ENCODE data around the gene FKBP2.

Gene FKBP2

DNA sequence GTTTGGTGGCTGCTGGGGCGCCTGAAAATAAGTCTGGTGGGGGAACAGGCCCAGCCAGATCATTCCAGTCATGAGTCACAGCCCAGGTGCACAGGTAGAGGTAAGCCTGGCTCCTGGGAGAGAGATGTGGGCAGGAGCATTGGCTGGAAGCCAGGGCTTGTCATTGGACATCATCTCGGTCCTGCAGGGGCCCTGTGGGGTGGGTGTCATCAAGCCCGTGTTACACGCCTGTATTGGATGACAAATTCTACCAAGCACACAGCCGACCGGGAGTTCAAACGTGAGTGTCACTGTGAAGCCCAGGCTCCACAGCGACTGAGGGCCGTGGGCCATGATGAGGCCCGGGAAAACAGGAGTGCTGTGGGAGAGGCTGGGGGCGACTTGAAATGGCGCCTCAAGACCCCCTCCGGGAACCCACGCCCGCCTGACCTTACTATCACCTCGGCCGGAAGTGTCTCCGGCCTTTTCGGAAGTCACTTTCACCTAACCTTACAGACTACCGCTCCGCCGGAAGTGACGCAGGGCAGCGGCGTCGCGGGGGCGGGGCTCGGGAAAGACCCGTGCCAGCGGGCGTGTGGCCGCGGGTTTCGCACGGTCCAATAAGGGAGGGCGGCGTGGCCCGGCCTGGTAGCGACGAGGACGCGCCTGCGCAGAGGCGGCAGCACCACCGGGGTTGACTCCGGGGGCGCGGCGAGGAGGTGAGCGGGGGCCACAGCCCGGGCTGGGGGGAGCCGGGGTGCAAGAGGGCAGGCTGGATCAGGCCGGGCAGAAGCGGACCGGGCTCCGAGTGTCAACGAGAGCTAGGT lies at the start of gene FKBP2:
Gene FKBP2 (plus strand): TSS at position 661 of the 806 bp plus-strand sequence. CDS start 1,293 bp downstream, outside the sequence.
- H3K4me3 ChIP-seq (ENCODE audit: low read depth, low read length), result peak within 1 kb of the TSS; percentile 69
- TF ChIP-seq, protein P1, sequence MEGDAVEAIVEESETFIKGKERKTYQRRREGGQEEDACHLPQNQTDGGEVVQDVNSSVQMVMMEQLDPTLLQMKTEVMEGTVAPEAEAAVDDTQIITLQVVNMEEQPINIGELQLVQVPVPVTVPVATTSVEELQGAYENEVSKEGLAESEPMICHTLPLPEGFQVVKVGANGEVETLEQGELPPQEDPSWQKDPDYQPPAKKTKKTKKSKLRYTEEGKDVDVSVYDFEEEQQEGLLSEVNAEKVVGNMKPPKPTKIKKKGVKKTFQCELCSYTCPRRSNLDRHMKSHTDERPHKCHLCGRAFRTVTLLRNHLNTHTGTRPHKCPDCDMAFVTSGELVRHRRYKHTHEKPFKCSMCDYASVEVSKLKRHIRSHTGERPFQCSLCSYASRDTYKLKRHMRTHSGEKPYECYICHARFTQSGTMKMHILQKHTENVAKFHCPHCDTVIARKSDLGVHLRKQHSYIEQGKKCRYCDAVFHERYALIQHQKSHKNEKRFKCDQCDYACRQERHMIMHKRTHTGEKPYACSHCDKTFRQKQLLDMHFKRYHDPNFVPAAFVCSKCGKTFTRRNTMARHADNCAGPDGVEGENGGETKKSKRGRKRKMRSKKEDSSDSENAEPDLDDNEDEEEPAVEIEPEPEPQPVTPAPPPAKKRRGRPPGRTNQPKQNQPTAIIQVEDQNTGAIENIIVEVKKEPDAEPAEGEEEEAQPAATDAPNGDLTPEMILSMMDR (IDR thresholded peaks at IDR 0.05; ENCODE audit: borderline replicate concordance, insufficient read depth, low read depth, low read length), result no peak

DNA sequence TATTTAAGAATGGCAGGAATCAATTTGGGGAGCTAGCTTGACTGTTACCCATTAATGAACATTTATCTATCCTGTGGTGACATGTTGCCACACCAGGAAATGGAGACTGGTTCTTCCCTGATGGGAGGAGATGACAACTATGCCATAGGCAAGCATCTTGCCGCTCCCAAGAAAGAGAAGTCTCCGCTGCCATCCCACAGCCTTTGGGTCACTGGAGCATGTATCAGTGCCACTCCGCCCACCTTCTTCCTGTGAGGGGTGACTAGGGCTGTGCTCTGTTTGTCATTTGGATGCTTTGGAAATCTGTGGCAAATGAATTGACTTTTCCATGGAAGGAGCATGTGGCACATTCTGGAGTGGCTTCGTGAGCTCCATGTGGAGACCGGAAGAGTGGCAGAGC lies 48.5 kb upstream of the FKBP2 start:
- TF ChIP-seq, protein P1 (IDR thresholded peaks at IDR 0.05; ENCODE audit: borderline replicate concordance, insufficient read depth, low read depth, low read length), result no peak
- no peak overlapping the region for H3K4me3 ChIP-seq (ENCODE audit: low read depth, low read length)

DNA sequence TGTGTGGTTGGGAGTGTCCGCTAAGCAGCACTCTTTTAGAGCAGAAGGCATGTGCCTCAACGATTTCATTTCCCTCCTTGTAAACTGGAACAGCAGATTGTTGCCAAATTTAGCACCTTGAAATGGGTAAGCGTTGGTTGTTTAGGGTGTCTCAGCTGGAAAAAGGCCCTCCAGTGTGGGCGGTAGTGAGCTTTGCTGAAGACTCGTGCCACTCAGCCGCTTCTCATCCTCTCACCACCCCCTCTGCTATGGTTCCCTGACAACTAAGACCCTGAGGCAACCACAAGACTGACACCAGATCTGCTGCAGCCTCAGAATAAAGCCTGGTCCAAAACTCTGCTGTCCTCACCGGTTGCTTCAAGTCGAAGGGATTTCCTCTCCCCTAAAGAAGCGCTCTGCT lies 44.3 kb upstream of the FKBP2 start:
- TF ChIP-seq, protein P1 (IDR thresholded peaks at IDR 0.05; ENCODE audit: borderline replicate concordance, insufficient read depth, low read depth, low read length), result no peak
- H3K4me3 ChIP-seq (ENCODE audit: low read depth, low read length), result no peak overlapping the region

DNA sequence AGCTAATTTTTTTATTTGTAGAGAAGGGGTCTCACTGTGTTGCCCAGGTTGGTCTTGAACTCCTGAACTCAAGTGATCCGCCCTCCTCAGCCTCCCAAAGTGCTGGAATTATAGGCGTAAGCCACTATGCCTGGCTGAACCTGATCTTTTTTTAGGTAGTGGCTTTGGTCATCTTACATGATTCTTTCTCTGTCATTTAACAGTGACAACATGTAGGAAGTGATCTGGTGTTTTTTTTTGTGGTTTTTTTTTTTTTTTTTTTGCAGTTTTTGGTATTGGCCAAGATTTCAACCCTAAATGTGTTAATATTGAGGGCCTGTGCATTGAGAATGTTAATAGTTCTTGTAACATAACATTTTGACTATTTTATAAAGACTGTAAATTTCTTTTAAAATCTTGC lies 42.4 kb upstream of the FKBP2 start:
- TF ChIP-seq, protein P1 (IDR thresholded peaks at IDR 0.05; ENCODE audit: borderline replicate concordance, insufficient read depth, low read depth, low read length), result no peak
- H3K4me3 ChIP-seq (ENCODE audit: low read depth, low read length), result no peak overlapping the region

DNA sequence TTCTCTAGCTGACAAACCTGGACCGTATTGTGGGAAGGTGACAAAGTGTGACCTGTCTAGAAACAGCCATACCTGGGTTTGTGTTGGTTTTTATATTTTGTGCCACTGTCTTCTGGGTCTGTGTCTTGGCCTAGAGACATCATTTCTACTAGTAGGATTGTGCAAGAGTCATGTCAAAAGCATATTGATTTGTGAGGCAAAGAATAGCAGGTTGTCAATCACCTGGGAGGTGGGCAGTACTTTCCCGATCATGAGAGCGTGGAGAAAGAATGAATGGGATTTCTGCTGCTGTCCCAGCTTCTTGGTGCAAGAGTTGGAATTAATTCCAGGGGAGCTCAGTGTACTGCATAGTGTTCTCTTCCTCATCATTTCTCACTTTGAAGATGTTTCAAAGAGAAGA lies 39.4 kb upstream of the FKBP2 start:
- H3K4me3 ChIP-seq (ENCODE audit: low read depth, low read length), result no peak overlapping the region
- TF ChIP-seq, protein P1 (IDR thresholded peaks at IDR 0.05; ENCODE audit: borderline replicate concordance, insufficient read depth, low read depth, low read length), result no peak

DNA sequence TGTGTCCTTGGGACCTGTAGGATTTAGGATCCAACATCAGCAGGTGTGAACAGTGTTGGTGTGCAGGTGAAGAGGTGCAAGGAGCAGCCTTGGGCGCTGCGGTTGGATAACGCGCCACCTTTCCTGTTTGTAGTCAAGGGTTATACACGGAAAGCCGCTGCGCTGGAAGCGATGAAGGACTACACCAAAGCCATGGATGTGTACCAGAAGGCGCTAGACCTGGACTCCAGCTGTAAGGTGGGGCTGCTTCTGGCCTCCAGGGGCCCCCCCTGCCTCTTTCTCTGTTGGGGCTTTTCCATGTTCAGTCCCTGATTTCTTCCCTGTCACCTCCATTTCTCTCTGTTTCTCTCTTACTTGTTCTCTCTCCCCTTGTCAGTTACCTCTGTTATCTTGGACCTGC lies 37.9 kb upstream of the FKBP2 start:
- TF ChIP-seq, protein P1 (IDR thresholded peaks at IDR 0.05; ENCODE audit: borderline replicate concordance, insufficient read depth, low read depth, low read length), result no peak

DNA sequence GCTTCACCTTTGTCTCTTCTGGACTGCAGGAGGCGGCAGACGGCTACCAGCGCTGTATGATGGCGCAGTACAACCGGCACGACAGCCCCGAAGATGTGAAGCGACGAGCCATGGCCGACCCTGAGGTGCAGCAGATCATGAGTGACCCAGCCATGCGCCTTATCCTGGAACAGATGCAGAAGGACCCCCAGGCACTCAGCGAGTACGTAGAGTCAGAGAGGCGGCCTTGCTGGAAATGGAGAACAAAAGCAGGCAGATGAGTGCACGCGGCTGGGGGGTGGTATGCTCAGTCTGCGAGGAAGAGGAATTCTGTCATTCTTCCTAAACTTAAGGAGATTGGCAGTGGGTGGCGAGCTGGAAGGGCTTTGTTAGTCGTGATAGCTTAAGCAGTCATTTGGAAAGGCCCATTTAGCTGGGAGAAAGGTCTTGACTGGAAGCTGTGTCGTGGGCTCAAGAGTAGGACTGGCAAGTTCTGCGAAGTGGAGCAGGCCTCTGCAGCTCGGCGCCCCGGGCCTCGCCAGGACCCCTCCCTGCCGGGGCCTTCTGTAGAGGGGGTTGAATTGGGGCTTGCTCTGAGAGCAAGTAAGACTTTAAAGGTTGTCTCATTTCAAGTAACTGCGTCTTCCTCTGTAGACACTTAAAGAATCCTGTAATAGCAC lies 37.3 kb upstream of the FKBP2 start:
- TF ChIP-seq, protein P1 (IDR thresholded peaks at IDR 0.05; ENCODE audit: borderline replicate concordance, insufficient read depth, low read depth, low read length), result no peak
- H3K4me3 ChIP-seq (ENCODE audit: low read depth, low read length), result no peak overlapping the region

More for the DNA sequence above, 37.9 kb upstream of the FKBP2 start:
- H3K4me3 ChIP-seq (ENCODE audit: low read depth, low read length), result no peak overlapping the region
